ENCODE measurements around the gene CCDC81.

The CCDC81 gene

GRCh38 chr11:86440305-86440716 is 65.6 kb downstream of the CCDC81 start:
- no peak for DNase-seq (ENCODE audit: low read depth in 4 of 4, low spot score in 1 of 4)

GRCh38 chr11:86440843-86441242 is 66.2 kb downstream of the CCDC81 start:
- no peak for DNase-seq (ENCODE audit: low read depth in 4 of 4, low spot score in 1 of 4)

- DNase-seq (ENCODE audit: low read depth in 4 of 4, low spot score in 1 of 4), result no peak
These were observed 67.7 kb downstream of the CCDC81 start for GRCh38 chr11:86442420-86442819.

GRCh38 chr11:86442827-86443226 is 68.1 kb downstream of the CCDC81 start:
- DNase-seq (ENCODE audit: low read depth in 4 of 4, low spot score in 1 of 4), result no peak

- DNase-seq (ENCODE audit: low read depth in 4 of 4, low spot score in 1 of 4), result no peak
These were observed 68.7 kb downstream of the CCDC81 start for GRCh38 chr11:86443415-86443814.

GRCh38 chr11:86444981-86445380 is 70.3 kb downstream of the CCDC81 start:
- no peak for DNase-seq (ENCODE audit: low read depth in 4 of 4, low spot score in 1 of 4)

GRCh38 chr11:86446163-86446923 is 71.7 kb downstream of the CCDC81 start:
- DNase-seq (ENCODE audit: low read depth in 4 of 4, low spot score in 1 of 4), result no peak

- DNase-seq (ENCODE audit: low read depth in 4 of 4, low spot score in 1 of 4), result no peak
These were observed 72.2 kb downstream of the CCDC81 start for GRCh38 chr11:86446924-86447285.

GRCh38 chr11:86447763-86448480 is 73.2 kb downstream of the CCDC81 start:
- no peak for DNase-seq (ENCODE audit: low read depth in 4 of 4, low spot score in 1 of 4)

- no peak for DNase-seq (ENCODE audit: low read depth in 4 of 4, low spot score in 1 of 4)
These were observed 75.4 kb downstream of the CCDC81 start for GRCh38 chr11:86449993-86450629.

- no peak for DNase-seq (ENCODE audit: low read depth in 4 of 4, low spot score in 1 of 4)
These were observed 78.8 kb downstream of the CCDC81 start for GRCh38 chr11:86453290-86454030.

- peak; percentile 78 to 82 (median 80) for DNase-seq (ENCODE audit: low read depth in 4 of 4, low spot score in 1 of 4)
These were observed 81.6 kb downstream of the CCDC81 start for GRCh38 chr11:86456075-86456939.

GRCh38 chr11:86458294-86459001 is 83.8 kb downstream of the CCDC81 start:
- no peak for DNase-seq (ENCODE audit: low read depth in 4 of 4, low spot score in 1 of 4)

GRCh38 chr11:86459002-86459385 is 84.3 kb downstream of the CCDC81 start:
- no peak for DNase-seq (ENCODE audit: low read depth in 4 of 4, low spot score in 1 of 4)

GRCh38 chr11:86459682-86460460 is 85.2 kb downstream of the CCDC81 start:
- DNase-seq (ENCODE audit: low read depth in 4 of 4, low spot score in 1 of 4), result no peak

- no peak for DNase-seq (ENCODE audit: low read depth in 4 of 4, low spot score in 1 of 4)
These were observed 86.0 kb downstream of the CCDC81 start for GRCh38 chr11:86460461-86461385.

- DNase-seq (ENCODE audit: low read depth in 4 of 4, low spot score in 1 of 4), result no peak
These were observed 87.2 kb downstream of the CCDC81 start for GRCh38 chr11:86461892-86462291.

GRCh38 chr11:86463120-86463519 is 88.4 kb downstream of the CCDC81 start:
- DNase-seq (ENCODE audit: low read depth in 4 of 4, low spot score in 1 of 4), result no peak
